Adrenal gland (tissue), 12 donors: ENCODE results near the gene ZC3H18. TPM values are rescaled to one million over a fixed set of nuclear protein-coding genes. Genes with fewer than 3 reads are reported as not detected.

ENCODE experiments used
- DNase-seq, 7 donors: peaks; one replicate each; pipeline ENCODE4 v3.0.0-alpha.2; 2019 to 2020
- H3K27ac ChIP-seq, 5 donors: fragments of 200-600 bp; sonication (generic) in 4 of 5; 1 replicate in 3 of 5; 2 replicates in 2 of 5; pipeline versions ENCODE4 v1.5.1 to v1.8.0; 2016 to 2020; ENCODE audit warnings: mild to moderate bottlenecking in 1 of 5
- H3K27me3 ChIP-seq: fragments of 200-600 bp; 2 replicates; pipeline ENCODE4 v1.8.0; 2021
- H3K36me3 ChIP-seq, 2 donors: fragments of 200-600 bp; replicated peaks in 1 of 2; 1 replicate in 1 of 2; 2 replicates in 1 of 2; pipeline versions ENCODE4 v1.5.1 to v1.8.0; 2018 to 2022
- H3K4me1 ChIP-seq, 2 donors: fragments of 200-600 bp; replicated peaks in 1 of 2; 1 replicate in 1 of 2; 2 replicates in 1 of 2; pipeline versions ENCODE4 v1.5.1 to v1.8.0; 2018 to 2021
- H3K4me3 ChIP-seq, 4 donors: fragments of 200-600 bp; sonication (generic) in 3 of 4; one replicate each; pipeline ENCODE4 v1.5.1; 2016 to 2018
- H3K9me3 ChIP-seq, 3 donors: fragments of 200-600 bp; sonication (generic) in 1 of 3; replicated peaks in 1 of 3; 1 replicate in 2 of 3; 2 replicates in 1 of 3; pipeline versions ENCODE4 v1.5.1 to v1.8.0; 2016 to 2021
- CTCF ChIP-seq, 6 experiments: fragments of 450-650 bp in 4 of 6; fragments of 200-600 bp in 2 of 6; sonication (generic) in 1 of 6; IDR thresholded peaks; 1 replicate in 5 of 6; 2 replicates in 1 of 6; pipeline versions ENCODE4 v1.5.1 to v1.8.0; 2016 to 2021; ENCODE audit warnings: antibody characterized with exemption in 6 of 6, mild to moderate bottlenecking in 2 of 6, moderate library complexity in 1 of 6
- POLR2A ChIP-seq, 2 donors: fragments of 450-650 bp; IDR thresholded peaks; one replicate each; pipeline ENCODE4 v1.6.1; 2017; ENCODE audit warnings: antibody characterized with exemption in 2 of 2, mild to moderate bottlenecking in 2 of 2, moderate library complexity in 1 of 2
- WGBS, 4 donors: extraction: QIAGEN DNeasy Blood & Tissue Kit in 2 of 4; methylation state at CpG; one replicate each; pipeline versions ENCODE4 v1.1.5 to v1.1.7; 2013 to 2017; 5-methylcytosine and 5-hydroxymethylcytosine counted together
- intact Hi-C, 2 donors: fragments of 100-400 bp; cut with DNase I; formaldehyde crosslinking; loops; one replicate each; pipeline versions ENCODE4 v1.14.1 to v1.15.0; 2022 to 2023
- polyA plus RNA-seq, 3 donors: library from polyadenylated mRNA; stranded (reverse); fragments of 200-250 nt in 2 of 3; fragments of 350-450 nt in 1 of 3; fragmentation: Illumina TruSeq in 1 of 3; extraction: RNeasy Lipid Tissue Mini Kit (QIAGEN cat#74804) in 1 of 3; gene quantifications; one replicate each; pipeline ENCODE4 v1.2.3, GENCODE V29; 2013 to 2014
- total RNA-seq, 9 donors: library from RNA; depleted of rRNA in 4 of 9; stranded (reverse); fragments of >200 nt in 4 of 9; fragments of 120-200 nt in 1 of 9; fragmentation: NEBNext Ultra II Directional in 1 of 9; extraction: Animal tissue kit (Norgen Biotek cat#: 25700) in 1 of 9; gene quantifications; one replicate each; pipeline versions ENCODE4 v1.1.0 to v1.2.4, GENCODE V29; 2013 to 2023
- donor health status: healthy with polysubstance abuse.
- donor health status: Bipolar disorder and iron deficiency.
- donor health status: DM: yes; HTN: yes; CAD: no.
- donor health status: DM: no; HTN: no; CAD: no.
- donor health status: DM: no; HTN: no; CAD: no.
- donor health status: DM: yes; HTN: yes; CAD: no.

The ZC3H18 gene
- total and polyA plus RNA-seq, 12 donors = 6.1 to 49.1 (median 22.9) TPM

DNA sequence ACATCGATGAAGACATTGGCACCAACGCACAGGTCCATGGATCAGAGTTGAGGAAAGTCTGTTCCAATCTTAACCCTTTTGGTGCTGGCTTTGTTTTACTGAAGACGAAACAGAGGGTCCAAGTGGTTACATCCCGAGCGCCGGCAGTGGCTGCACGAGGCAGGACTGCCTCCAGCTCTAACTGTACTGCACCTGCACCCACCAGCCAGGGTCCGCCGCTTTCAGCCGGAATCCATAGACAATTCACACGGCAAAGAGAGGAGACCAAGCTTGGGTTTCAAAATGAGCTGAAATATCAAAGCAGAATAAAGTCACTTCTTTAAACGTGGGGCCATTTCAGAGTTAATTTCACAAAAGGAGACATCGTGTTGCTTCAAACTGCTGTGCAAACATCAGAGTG, 21.2 kb upstream of the ZC3H18 start:
- peaks cover 7% of the 10 kb centered on the region for H3K27me3 ChIP-seq
- intact Hi-C loops = no loop called here
- 74 to 84% (median 79%) methylated on average over 12 to 13 of the region's 13 CpGs for WGBS, 4 donors

DNA sequence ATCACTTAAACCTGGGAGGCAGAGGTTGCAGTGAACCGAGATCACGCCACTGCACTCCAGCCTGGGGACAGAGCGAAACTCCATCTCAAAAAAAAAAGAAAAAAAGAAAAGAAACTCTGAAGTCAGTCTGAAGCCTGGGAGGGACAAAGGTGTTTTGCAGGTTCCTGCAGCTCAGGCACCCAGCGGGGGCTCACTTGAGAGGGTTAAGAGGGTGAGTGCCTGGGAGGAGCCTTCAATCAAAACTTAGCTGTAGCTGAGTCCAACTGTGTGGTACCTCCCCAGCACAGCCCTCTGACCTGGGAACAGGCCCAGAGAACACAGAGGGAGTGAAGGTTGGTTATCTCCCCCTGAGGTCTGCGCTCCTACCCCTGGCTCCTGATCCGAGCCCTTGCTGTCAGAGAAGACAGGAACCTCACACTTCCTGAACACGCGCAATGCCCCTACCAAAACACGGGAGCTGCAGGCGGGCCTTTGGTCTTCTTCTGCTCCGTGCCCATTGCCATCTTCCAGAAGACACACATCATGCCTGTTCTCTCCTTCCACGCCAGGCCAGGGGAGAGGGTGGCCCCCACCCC, 20.4 kb upstream of the ZC3H18 start:
- no peaks in the 10 kb centered on the region for H3K4me1 ChIP-seq
- H3K27me3 ChIP-seq = peaks cover 7% of the 10 kb centered on the region
- no peak for TF ChIP-seq CTCF (IDR thresholded peaks at IDR 0.05)
- no peak for TF ChIP-seq POLR2A (IDR thresholded peaks at IDR 0.05)
- no peak overlapping the region for H3K27ac ChIP-seq
- WGBS, 4 donors = 68 to 96% (median 75%) methylated on average over 4 to 12 of the region's 12 CpGs
- no peak overlapping the region for H3K4me3 ChIP-seq
- no peak for DNase-seq
- intact Hi-C loops = no loop called here
- H3K36me3 ChIP-seq = no peaks in the 10 kb centered on the region
- H3K9me3 ChIP-seq = no peaks in the 10 kb centered on the region

More for the DNA sequence above, 21.2 kb upstream of the ZC3H18 start:
- no peak overlapping the region for H3K4me3 ChIP-seq
- no peaks in the 10 kb centered on the region for H3K4me1 ChIP-seq
- no peak for DNase-seq
- TF ChIP-seq POLR2A (IDR thresholded peaks at IDR 0.05) (no peak), CTCF (IDR thresholded peaks at IDR 0.05) (no peak)
- H3K36me3 ChIP-seq = no peaks in the 10 kb centered on the region
- no peak overlapping the region for H3K27ac ChIP-seq
- H3K9me3 ChIP-seq = no peaks in the 10 kb centered on the region

DNA sequence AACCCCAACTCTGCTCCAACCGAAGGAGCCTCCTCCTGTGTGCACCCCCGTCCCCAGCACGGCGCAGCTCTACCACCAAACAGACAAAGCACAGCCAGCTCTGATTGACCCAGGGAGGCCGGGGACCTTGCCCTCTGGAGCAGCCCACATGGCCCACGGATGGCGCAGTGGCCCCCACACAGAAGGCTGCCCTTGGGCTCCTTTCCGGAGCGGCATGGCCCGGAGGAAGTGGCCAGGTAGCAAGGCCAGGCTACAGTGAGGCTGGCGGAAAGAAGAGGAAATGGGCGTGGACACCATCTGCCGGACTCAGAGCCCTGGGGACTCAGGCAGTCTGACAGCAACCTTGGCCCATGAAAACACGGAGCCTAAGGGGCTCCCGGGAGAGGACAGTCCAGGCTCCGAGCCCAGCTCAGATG, 19.9 kb upstream of the ZC3H18 start:
- intact Hi-C loops = no loop called here
- Histone ChIP-seq H3K9me3 (no peaks in the 10 kb centered on the region), H3K4me1 (no peaks in the 10 kb centered on the region), H3K27me3 (peaks cover 7% of the 10 kb centered on the region), H3K4me3 (no peak overlapping the region), H3K27ac (no peak overlapping the region), H3K36me3 (no peaks in the 10 kb centered on the region)
- WGBS, 4 donors = 31 to 49% (median 35%) methylated on average over 6 to 16 of the region's 16 CpGs; no CpG with 5 or more reads in 1 of the 4 donors
- DNase-seq = no peak
- TF ChIP-seq CTCF (IDR thresholded peaks at IDR 0.05) (no peak), POLR2A (IDR thresholded peaks at IDR 0.05) (no peak)

DNA sequence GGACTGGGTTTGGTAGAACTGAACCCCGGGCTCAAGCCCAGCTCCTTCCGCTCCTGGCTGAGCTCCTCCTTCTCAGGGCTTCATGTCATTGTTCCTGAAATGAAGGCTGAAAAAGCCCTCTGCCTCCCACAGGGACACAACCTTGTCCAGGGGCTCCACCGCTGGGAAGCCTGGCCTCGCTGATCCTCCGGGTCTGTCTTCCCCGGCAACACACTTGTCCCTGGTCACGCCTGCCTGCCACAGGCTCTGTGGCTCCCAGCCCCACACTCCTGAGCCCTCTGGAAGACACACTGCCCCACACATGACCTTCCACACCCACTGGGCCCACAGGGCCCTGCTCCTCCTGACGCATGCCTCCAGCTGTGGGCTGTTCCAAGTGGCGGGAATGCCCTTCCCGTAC, 18.0 kb upstream of the ZC3H18 start:
- peaks cover 3% of the 10 kb centered on the region for H3K27me3 ChIP-seq
- no peaks in the 10 kb centered on the region for H3K4me1 ChIP-seq
- 80 to 94% (median 86%) methylated on average over 9 to 10 of the region's 10 CpGs for WGBS, 4 donors
- DNase-seq = no peak
- no peak for TF ChIP-seq POLR2A (IDR thresholded peaks at IDR 0.05)
- no peak for TF ChIP-seq CTCF (IDR thresholded peaks at IDR 0.05)
- H3K27ac ChIP-seq = no peak overlapping the region
- H3K36me3 ChIP-seq = no peaks in the 10 kb centered on the region
- H3K4me3 ChIP-seq = no peak overlapping the region
- H3K9me3 ChIP-seq = no peaks in the 10 kb centered on the region
- intact Hi-C loops = no loop called here
